K562 (cell line): ENCODE results near the gene CMIP. TPM values are rescaled to one million over a fixed set of nuclear protein-coding genes. Genes with fewer than 3 reads are reported as not detected.
A peak's percentile ranks its signal among the peaks of the same experiment; 100 is the strongest.
"Not testable (repeated sequence)": the region's sequence is repeated elsewhere in the genome, so short reads cannot be mapped to it uniquely, and the experiment has no call there.

Experiments used
- ATAC-seq: fragments of 200-7000 bp; cut with Tn5 transposase; 3 replicates; pipeline ENCODE4 v1.9.1; 2020; ENCODE audit warnings: moderate library complexity
- BruUV-seq: library from RNA; stranded (reverse); fragments of 400-500 nt; replicated peaks from 2 replicates; lab custom pipeline; 2021; lab: Mats Ljungman, UMichigan
- CTCF ChIA-PET: fragments of 300-600 bp; formaldehyde crosslinking; extraction: SDS; loops from one replicate; lab custom pipeline; 2021; ENCODE audit warnings: low intra/inter-chr PET ratio; lab: Yijun Ruan, JAX
- POLR2A ChIA-PET: fragments of 300-600, 350-650 bp; sonication (Branson Sonifier 250); formaldehyde crosslinking; extraction: SDS; loops from one replicate; lab custom pipeline; 2021; ENCODE audit warnings: antibody characterized with exemption, inconsistent platforms; lab: Yijun Ruan, JAX
- DNase-seq, 4 experiments: peaks; one replicate each; pipeline versions ENCODE4 v3.0.0 to v3.0.0-alpha.2; 2011 to 2018; ENCODE audit warnings: low spot score in 3 of 4, mixed read lengths in 3 of 4; ENCODE audit errors: extremely low read depth in 1 of 4
- FAIRE-seq: peaks from 2 replicates; lab custom pipeline; 2011; peaks lifted over from hg19 to GRCh38; lab: Jason Lieb, UNC
- H2AFZ ChIP-seq: 2 replicates; pipeline ENCODE4 v1.6.0; 2011; ENCODE audit warnings: low read depth, low read length, control low read depth, inconsistent platforms
- H3K27ac ChIP-seq: fragments of 200-600 bp; 3 replicates; pipeline ENCODE4 v1.8.0; 2011; ENCODE audit warnings: low read depth, mild to moderate bottlenecking, control low read depth, inconsistent platforms, low read length, moderate library complexity, mixed read lengths; ENCODE audit errors: extremely low read depth
- H3K27me3 ChIP-seq, 2 experiments: fragments of 300-600 bp in 1 of 2; 2 replicates in 1 of 2; 3 replicates in 1 of 2; pipeline versions ENCODE4 v1.6.0 to v1.8.0; 2011; ENCODE audit warnings: inconsistent platforms in 2 of 2, low read length in 2 of 2, mild to moderate bottlenecking in 1 of 2, mixed read lengths in 1 of 2, moderate library complexity in 1 of 2; ENCODE audit not compliant: control insufficient read depth in 2 of 2, insufficient read depth in 2 of 2
- H3K36me3 ChIP-seq: fragments of 300-600 bp; 3 replicates; pipeline ENCODE4 v1.8.0; 2011; ENCODE audit warnings: mild to moderate bottlenecking, low read length, inconsistent platforms; ENCODE audit not compliant: control insufficient read depth, insufficient read depth
- H3K4me1 ChIP-seq, 2 experiments: fragments of 200-600 bp in 1 of 2; replicated peaks in 1 of 2; 2 replicates in 1 of 2; 3 replicates in 1 of 2; pipeline versions ENCODE4 v1.5.1 to v1.8.0; 2011; ENCODE audit warnings: inconsistent platforms in 2 of 2, low read length in 2 of 2, mild to moderate bottlenecking in 1 of 2, mixed read lengths in 1 of 2, moderate library complexity in 1 of 2; ENCODE audit not compliant: control insufficient read depth in 2 of 2, insufficient read depth in 2 of 2
- H3K4me2 ChIP-seq: 2 replicates; pipeline ENCODE4 v1.6.1; 2011; ENCODE audit warnings: low read length, control low read depth, inconsistent platforms, mixed read lengths; ENCODE audit not compliant: insufficient read depth
- H3K4me3 ChIP-seq: fragments of 200-600 bp; sonication (generic), shearing (Covaris generic); 2 replicates; pipeline ENCODE4 v1.5.1; 2016; ENCODE audit warnings: control low read depth, inconsistent platforms
- H3K79me2 ChIP-seq: fragments of 200-600 bp; 3 replicates; pipeline ENCODE4 v1.8.0; 2011; ENCODE audit warnings: low read length, inconsistent platforms; ENCODE audit not compliant: control insufficient read depth, insufficient read depth
- H3K9ac ChIP-seq, 2 experiments: 2 replicates each; pipeline versions ENCODE4 v1.6.0 to v1.6.1; 2011; ENCODE audit warnings: low read depth in 2 of 2, low read length in 2 of 2, control low read depth in 1 of 2, inconsistent platforms in 1 of 2, mild to moderate bottlenecking in 1 of 2, mixed read lengths in 1 of 2; ENCODE audit not compliant: insufficient read depth in 1 of 2
- H3K9me1 ChIP-seq: one replicate; pipeline ENCODE4 v1.6.0; 2011; ENCODE audit warnings: inconsistent platforms, mild to moderate bottlenecking, low read length, moderate library complexity; ENCODE audit not compliant: control insufficient read depth, insufficient read depth
- H3K9me3 ChIP-seq: replicated peaks from 2 replicates; pipeline ENCODE4 v1.5.1; 2011; ENCODE audit warnings: low read depth, low read length, inconsistent platforms; ENCODE audit not compliant: control insufficient read depth, insufficient read depth
- H4K20me1 ChIP-seq: replicated peaks from 2 replicates; pipeline ENCODE4 v1.6.1; 2011; ENCODE audit warnings: low read length, inconsistent platforms, mixed read lengths; ENCODE audit not compliant: control insufficient read depth, insufficient read depth
- BCOR ChIP-seq: fragments of 450-650 bp; IDR thresholded peaks from 2 replicates; pipeline ENCODE4 v1.6.1; 2016
- CTCF ChIP-seq, 3 experiments: IDR thresholded peaks in 2 of 3; conservative IDR thresholded peaks in 1 of 3; 2 replicates each; pipeline ENCODE4 v1.5.1; 2011 to 2012; ENCODE audit warnings: low read length in 3 of 3, mild to moderate bottlenecking in 3 of 3, control low read depth in 2 of 3, improper control_type of control experiment in 1 of 3, inconsistent platforms in 1 of 3, low read depth in 1 of 3, mixed read lengths in 1 of 3, moderate library complexity in 1 of 3; ENCODE audit not compliant: insufficient read depth in 2 of 3
- DACH1 ChIP-seq: fragments of 450-650 bp; IDR thresholded peaks from 2 replicates; pipeline ENCODE4 v1.6.1; 2018; ENCODE audit not compliant: partially characterized antibody
- FOSL1 ChIP-seq: fragments of 200-800 bp; sonication (Bioruptor generic); conservative IDR thresholded peaks from 2 replicates; pipeline ENCODE4 v1.6.1; 2016; ENCODE audit warnings: missing genetic modification characterization, missing compliant biosample characterization
- KDM1A ChIP-seq, 2 experiments: fragments of 450-650 bp; IDR thresholded peaks; 2 replicates each; pipeline ENCODE4 v1.6.1; 2016; ENCODE audit warnings: mild to moderate bottlenecking in 2 of 2
- MAFK ChIP-seq: IDR thresholded peaks from 2 replicates; pipeline ENCODE4 v1.6.1; 2011; ENCODE audit warnings: low read length, improper control_type of control experiment
- SMAD2 ChIP-seq: fragments of 150-350 bp; IDR thresholded peaks from 2 replicates; pipeline ENCODE4 v1.6.1; 2014; ENCODE audit warnings: low read depth, mild to moderate bottlenecking, low read length
- ZBTB8A ChIP-seq: fragments of 450-650 bp; IDR thresholded peaks from 2 replicates; pipeline ENCODE4 v1.6.1; 2018; ENCODE audit warnings: mild to moderate bottlenecking, moderate library complexity; ENCODE audit not compliant: partially characterized antibody
- ZC3H8 ChIP-seq: fragments of 450-650 bp; IDR thresholded peaks from 2 replicates; pipeline ENCODE4 v1.6.1; 2017
- ZNF146 ChIP-seq: IDR thresholded peaks from one replicate; pipeline ENCODE4 v1.6.1; 2018; ENCODE audit warnings: missing compliant biosample characterization; ENCODE audit not compliant: unreplicated experiment
- ZNF316 ChIP-seq: fragments of 450-650 bp; IDR thresholded peaks from 2 replicates; pipeline ENCODE4 v1.6.1; 2016
- ZNF695 ChIP-seq: fragments of 450-650 bp; formaldehyde crosslinking; IDR thresholded peaks from 2 replicates; pipeline ENCODE4 v1.4.0; 2020; ENCODE audit warnings: mild to moderate bottlenecking, moderate library complexity
- WGBS: fragments of 100-300 bp; shearing (Covaris generic); methylation state at CpG from one replicate; pipeline ENCODE4 v1.1.6; 2016; ENCODE audit warnings: low coverage, mixed read lengths; ENCODE audit not compliant: insufficient coverage; ENCODE audit errors: missing lambda C conversion rate; 5-methylcytosine and 5-hydroxymethylcytosine counted together
- in situ Hi-C: fragments of 300-500 bp; cut with MboI; formaldehyde crosslinking; loops from 4 replicates; pipeline ENCODE4 v1.15.0; 2018; ENCODE audit warnings: inconsistent platforms, mixed read lengths
- intact Hi-C: fragments of 100-400 bp; cut with micrococcal nuclease; formaldehyde crosslinking; loops from 2 replicates; pipeline ENCODE4 v1.14.2; 2022
- polyA plus RNA-seq, 8 experiments: library from polyadenylated mRNA; depleted of rRNA in 4 of 8; stranded (reverse) in 5 of 8; unstranded in 3 of 8; fragments of >200 nt; fragmentation: Nextera tagmentation in 2 of 8; fragmentation: Illumina TruSeq in 1 of 8; extraction: Ambion mirVana in 2 of 8; extraction: Trizol in 1 of 8; gene quantifications; 2 replicates each; pipeline versions ENCODE4 v1.2.1 to v1.2.3, GENCODE V29; 2011 to 2014; ENCODE audit warnings: inconsistent platforms in 1 of 8, missing spikeins in 1 of 8
- total RNA-seq, 7 experiments: library from RNA; depleted of rRNA in 6 of 7; stranded (reverse); fragments of >200 nt in 6 of 7; fragmentation: Illumina TruSeq in 2 of 7; extraction: Trizol in 2 of 7; gene quantifications; 2 replicates each; pipeline versions ENCODE4 v1.2.1 to v1.2.3, GENCODE V29; 2011 to 2021; ENCODE audit warnings: low replicate concordance in 1 of 7

CMIP gene
- total and polyA plus RNA-seq, 9 of the 15 experiments (the other 6 are each of a cell fraction or from before 2014, with no cell fraction given), result 0.94 to 82.5 (median 10.3) TPM

- H3K36me3 ChIP-seq, DNase-seq, BruUV-seq, H3K9ac ChIP-seq, in situ Hi-C loops, H3K9me3 ChIP-seq, H3K27ac ChIP-seq, ATAC-seq, FAIRE-seq, H3K4me3 ChIP-seq, H3K9me1 ChIP-seq, H4K20me1 ChIP-seq, H3K79me2 ChIP-seq, H2AFZ ChIP-seq, H3K4me2 ChIP-seq: not testable (repeated sequence)
- CTCF ChIA-PET, result interaction anchor here (1.5 to 2.4 kb wide), 2 partner anchors 181 to 321 kb away, joined by 3 to 15 read pairs; no protein-coding TSS in a partner anchor
- Histone ChIP-seq H3K4me1 (peaks cover 6 to 13% of the 10 kb centered on the region in 2 experiments; a peak in 4 of 5 replicates), H3K27me3 (peaks cover 6 to 29% of the 10 kb centered on the region in 2 experiments; a peak in 3 of 5 replicates)
- WGBS, result 44% methylated on average over 2 of the region's 2 CpGs
- TF ChIP-seq ZNF146, result peak; percentile 94
- 0 out of 2 replicates have a peak, but pooled peaks have one; percentile 46 for TF ChIP-seq BCOR
- TF ChIP-seq KDM1A (IDR thresholded peaks at IDR 0.05), result peak in 1 of 2 experiments; percentile 36; a peak in 1 of 4 replicates
- POLR2A ChIA-PET, result interaction anchor here (0.6 kb wide), 1 partner anchor 243 kb away, joined by 3 read pairs; no protein-coding TSS in a partner anchor
- intact Hi-C loops, result loop anchor here (10.0 kb wide), 1 partner anchor 470 kb away; no protein-coding TSS in a partner anchor
These were observed 39.6 kb upstream of the CMIP start for GRCh38 chr16:81405002-81405401.

GRCh38 chr16:81405702-81406113 is 38.9 kb upstream of the CMIP start:
- Histone ChIP-seq H3K27ac (no peak overlapping the region), H3K9me3 (no peaks in the 10 kb centered on the region), H3K36me3 (no peaks in the 10 kb centered on the region), H3K9ac (no peak overlapping the region), H3K4me2 (no peak overlapping the region), H3K4me3 (no peak overlapping the region), H3K27me3 (peaks cover 8 to 35% of the 10 kb centered on the region in 2 experiments), H3K4me1 (peaks cover 6 to 13% of the 10 kb centered on the region in 2 experiments; a peak in 4 of 5 replicates), H3K79me2 (no peaks in the 10 kb centered on the region), H4K20me1 (no peaks in the 10 kb centered on the region), H3K9me1 (no peaks in the 10 kb centered on the region), H2AFZ (peak overlapping the region; percentile 20; the same call in 1 of the 2 replicates)
- peak in 3 of 4 experiments; percentile 30 to 58 (median 57) for DNase-seq
- ATAC-seq, result no peak
- BruUV-seq, result no TSS peak
- ChIA-PET POLR2A (interaction anchor here (0.7 kb wide), 1 partner anchor 293 kb away, joined by 4 read pairs; no protein-coding TSS in a partner anchor), CTCF (no interaction called here)
- in situ Hi-C loops (no loop called here), intact Hi-C loops (loop anchor here (10.0 kb wide), 1 partner anchor 469 kb away; no protein-coding TSS in a partner anchor)
- 3% methylated on average over 11 of the region's 11 CpGs for WGBS
- FAIRE-seq, result peak; percentile 63
- TF ChIP-seq DACH1 (no peak), FOSL1 (tag) (peak; percentile 53; the same call in 1 of the 2 replicates), ZC3H8 (no peak), SMAD2 (no peak), ZBTB8A (no peak), MAFK (0 out of 2 replicates have a peak, but pooled peaks have one; percentile 21), ZNF316 (0 out of 2 replicates have a peak, but pooled peaks have one; percentile 15), ZNF695 (CRISPR knock-in tag) (no peak), CTCF (IDR thresholded peaks at IDR 0.05 in 2 of 3, conservative IDR thresholded peaks at IDR 0.05 in 1 of 3; ENCODE audit: insufficient read depth in 2 of 3, low read depth in 1 of 3, low read length in 3 of 3) (0 out of 6 replicates have a peak, but pooled peaks of 1 of the 3 experiments have one; percentile 9)
